IgD-negative memory B cell (primary cell): Measurements from ENCODE around the gene CD55. TPM values are rescaled to one million over a fixed set of nuclear protein-coding genes. Genes with fewer than 3 reads are reported as not detected.

Experiments
- H3K27ac Mint-ChIP-seq, 3 donors: one replicate each; pipeline ENCODE4 v1.8.0; 2020 to 2022; ENCODE audit warnings: mild to moderate bottlenecking in 3 of 3, mixed read lengths in 3 of 3, moderate library complexity in 1 of 3
- H3K27me3 Mint-ChIP-seq: one replicate; pipeline ENCODE4 v1.8.0; 2021; ENCODE audit warnings: mixed read lengths
- H3K36me3 Mint-ChIP-seq: one replicate; pipeline ENCODE4 v1.8.0; 2020; ENCODE audit warnings: mild to moderate bottlenecking, mixed read lengths
- H3K4me1 Mint-ChIP-seq, 3 donors: one replicate each; pipeline ENCODE4 v1.8.0; 2020 to 2022; ENCODE audit warnings: mixed read lengths in 3 of 3, mild to moderate bottlenecking in 1 of 3
- H3K4me3 Mint-ChIP-seq, 4 donors: one replicate each; pipeline ENCODE4 v1.8.0; 2020 to 2022; ENCODE audit warnings: mild to moderate bottlenecking in 4 of 4, mixed read lengths in 4 of 4, moderate library complexity in 3 of 4
- H3K9me3 Mint-ChIP-seq, 3 donors: one replicate each; pipeline ENCODE4 v1.8.0; 2020 to 2021; ENCODE audit warnings: mixed read lengths in 3 of 3, mild to moderate bottlenecking in 1 of 3
- polyA plus RNA-seq: library from polyadenylated mRNA; unstranded; fragments of 300-500 nt; fragmentation: Illumina TruSeq; gene quantifications from one replicate; pipeline ENCODE4 v1.2.3, GENCODE V29; 2021

The CD55 gene
- polyA plus RNA-seq, 1 donor from 2014 or later: 111 TPM

DNA sequence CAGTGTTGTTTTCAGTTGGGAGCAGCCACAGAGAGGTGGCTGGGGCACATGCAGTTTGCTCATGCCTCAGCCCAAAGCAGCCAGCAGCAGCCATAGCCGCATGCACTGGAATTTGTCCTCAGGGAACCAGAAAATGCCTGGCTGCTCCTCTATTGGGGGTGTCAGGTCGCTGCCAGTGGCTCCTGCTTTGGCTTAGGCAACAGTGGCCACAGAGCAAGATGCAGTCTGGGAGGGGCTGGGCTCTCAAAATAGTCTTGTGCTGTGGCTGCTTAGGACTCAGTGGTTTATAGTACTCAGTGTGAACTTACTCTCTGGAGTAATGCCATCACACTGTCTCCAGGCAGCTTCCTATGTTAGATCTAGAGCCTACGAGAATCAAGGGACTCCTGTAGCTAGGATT, 25.0 kb downstream of the CD55 start:
- peaks cover 62 to 68% (median 64%) of the 10 kb centered on the region in 3 donors for H3K4me1 Mint-ChIP-seq
- H3K27ac Mint-ChIP-seq: no peak overlapping the region
- no peaks in the 10 kb centered on the region for H3K27me3 Mint-ChIP-seq
- H3K4me3 Mint-ChIP-seq: no peak overlapping the region
- H3K9me3 Mint-ChIP-seq: peaks cover 0 to 3% (median 0%) of the 10 kb centered on the region in 3 donors
- peaks cover 61% of the 10 kb centered on the region for H3K36me3 Mint-ChIP-seq

DNA sequence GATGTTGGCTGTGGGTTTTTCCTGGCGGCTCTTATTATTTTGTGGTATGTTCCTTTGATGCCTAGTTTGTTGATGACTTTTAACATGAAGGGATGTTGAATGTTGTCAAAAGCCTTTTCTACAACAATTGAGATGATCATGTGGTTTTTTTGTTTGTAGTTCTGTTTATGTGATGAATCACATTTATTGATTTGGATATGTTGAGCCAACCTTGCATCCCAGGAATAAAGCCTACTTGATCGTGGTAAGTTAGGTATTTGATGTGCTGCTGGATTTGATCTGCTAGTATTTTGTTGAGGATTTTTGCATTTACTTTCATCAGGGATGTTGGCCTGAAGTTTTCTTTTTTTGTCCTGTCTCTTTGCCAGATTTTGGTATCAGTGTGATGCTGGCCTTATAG, 28.5 kb downstream of the CD55 start:
- peaks cover 0 to 3% (median 0%) of the 10 kb centered on the region in 3 donors for H3K9me3 Mint-ChIP-seq
- no peak overlapping the region for H3K4me3 Mint-ChIP-seq
- peaks cover 42 to 66% (median 43%) of the 10 kb centered on the region in 3 donors for H3K4me1 Mint-ChIP-seq
- peak overlapping the region in 2 of 3 donors; percentile 28 to 46 for H3K27ac Mint-ChIP-seq
- peaks cover 47% of the 10 kb centered on the region for H3K36me3 Mint-ChIP-seq
- H3K27me3 Mint-ChIP-seq: no peaks in the 10 kb centered on the region

DNA sequence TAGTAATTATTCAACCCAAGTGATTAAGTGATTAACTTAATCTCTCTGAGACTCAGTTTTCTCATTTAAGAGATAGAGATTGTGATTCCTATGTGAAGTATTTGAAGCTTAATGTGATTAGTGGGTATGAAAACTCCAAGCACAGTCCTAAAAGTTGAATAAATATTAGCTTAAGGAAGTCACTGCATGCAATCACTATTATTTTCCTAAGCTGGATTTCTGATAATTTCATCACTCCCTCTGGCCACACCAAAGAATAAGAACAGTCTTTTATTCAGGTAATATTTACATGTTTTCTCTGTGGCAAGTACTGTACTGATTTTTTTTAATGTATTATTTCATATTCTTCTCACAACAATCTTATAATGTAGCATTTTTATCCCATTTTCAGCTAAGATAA, 31.1 kb downstream of the CD55 start:
- H3K27ac Mint-ChIP-seq: peak overlapping the region in 1 of 3 donors; percentile 67
- peaks cover 0 to 3% (median 0%) of the 10 kb centered on the region in 3 donors for H3K9me3 Mint-ChIP-seq
- H3K27me3 Mint-ChIP-seq: no peaks in the 10 kb centered on the region
- no peak overlapping the region for H3K4me3 Mint-ChIP-seq
- H3K4me1 Mint-ChIP-seq: peaks cover 33 to 56% (median 35%) of the 10 kb centered on the region in 3 donors
- H3K36me3 Mint-ChIP-seq: peaks cover 36% of the 10 kb centered on the region

DNA sequence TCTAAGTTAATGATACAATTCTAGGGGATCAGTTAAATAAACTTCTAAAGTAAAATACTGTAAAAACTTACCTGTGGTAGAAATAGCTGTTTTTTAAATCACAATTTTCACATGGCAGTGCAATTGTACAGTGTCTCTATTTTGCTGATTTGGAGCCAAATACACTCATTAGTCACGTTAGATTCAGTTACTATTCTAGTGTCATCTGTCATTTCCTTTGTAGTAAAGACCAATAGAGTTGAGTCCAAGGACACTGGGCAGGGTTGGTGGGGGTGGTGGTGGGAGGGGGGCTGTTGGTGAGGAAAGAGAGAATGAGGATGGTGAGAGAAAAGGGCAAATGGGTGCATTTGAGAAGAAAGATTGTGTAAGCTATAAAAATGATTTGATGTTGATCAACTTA, 33.6 kb downstream of the CD55 start:
- Mint-ChIP-seq H3K9me3 (no peaks in the 10 kb centered on the region), H3K27me3 (no peaks in the 10 kb centered on the region), H3K4me3 (no peak overlapping the region), H3K27ac (no peak overlapping the region), H3K36me3 (peaks cover 25% of the 10 kb centered on the region), H3K4me1 (peaks cover 24 to 42% (median 27%) of the 10 kb centered on the region in 3 donors)

DNA sequence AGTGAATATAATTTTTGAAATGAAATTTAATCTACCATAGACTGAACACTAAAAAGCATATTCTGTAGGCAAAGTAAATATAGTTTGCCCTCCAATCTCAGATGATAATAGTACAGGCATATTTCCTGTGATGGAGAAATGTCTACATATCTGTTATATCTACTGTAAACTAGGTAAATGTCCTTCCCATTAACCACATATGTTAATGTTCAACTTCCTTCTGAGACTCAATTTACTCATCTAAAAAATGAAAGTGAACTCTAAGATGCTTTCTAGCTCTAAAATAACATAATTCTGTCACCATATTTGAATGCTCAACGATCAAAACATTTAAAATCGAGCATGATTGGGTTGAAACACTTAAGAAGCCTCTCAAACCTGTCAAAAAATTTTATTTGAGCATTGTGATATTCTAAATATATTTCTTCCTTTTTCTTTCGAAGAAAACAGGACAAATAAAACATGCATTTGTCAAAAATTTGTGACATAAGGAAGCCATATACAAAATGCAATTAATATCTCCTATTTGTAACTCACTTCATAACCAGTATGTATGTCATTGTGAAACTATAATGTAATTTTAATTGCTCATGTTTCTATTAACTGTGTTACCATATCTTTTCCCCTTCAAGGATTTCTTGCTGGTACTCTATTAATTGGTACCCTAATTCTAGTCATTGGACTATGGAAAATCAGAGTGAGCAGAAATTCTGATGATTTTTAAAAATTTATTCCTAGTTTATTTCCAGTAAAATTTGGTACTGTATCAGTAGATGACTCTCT, 34.2 kb downstream of the CD55 start:
- Mint-ChIP-seq H3K27ac (no peak overlapping the region), H3K27me3 (no peaks in the 10 kb centered on the region), H3K4me1 (peaks cover 18 to 37% (median 20%) of the 10 kb centered on the region in 3 donors), H3K4me3 (no peak overlapping the region), H3K36me3 (peaks cover 18% of the 10 kb centered on the region), H3K9me3 (no peaks in the 10 kb centered on the region)

DNA sequence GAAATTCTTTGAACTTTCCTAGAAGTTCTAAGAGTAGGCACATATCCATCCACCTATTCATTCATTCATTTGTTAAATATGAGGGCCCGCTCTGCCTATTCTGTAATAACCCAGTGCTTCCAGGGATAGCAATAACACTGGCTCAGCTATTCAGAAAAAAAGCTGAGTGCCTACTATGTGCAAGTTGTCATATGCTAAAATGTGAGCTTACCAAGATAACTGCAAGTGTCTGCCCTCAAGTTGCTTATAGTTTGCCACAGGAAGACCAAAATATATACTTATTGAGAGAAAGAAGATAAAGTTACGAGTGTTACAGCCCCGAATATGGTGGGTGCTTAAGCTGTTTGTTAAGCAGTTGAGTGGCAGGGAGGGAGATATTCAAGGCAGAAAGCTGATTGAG, 39.6 kb downstream of the CD55 start:
- peaks cover 0 to 4% (median 2%) of the 10 kb centered on the region in 3 donors for H3K4me1 Mint-ChIP-seq
- no peak overlapping the region for H3K4me3 Mint-ChIP-seq
- no peaks in the 10 kb centered on the region for H3K27me3 Mint-ChIP-seq
- H3K9me3 Mint-ChIP-seq: no peaks in the 10 kb centered on the region
- no peak overlapping the region for H3K27ac Mint-ChIP-seq
- peaks cover 9% of the 10 kb centered on the region for H3K36me3 Mint-ChIP-seq

DNA sequence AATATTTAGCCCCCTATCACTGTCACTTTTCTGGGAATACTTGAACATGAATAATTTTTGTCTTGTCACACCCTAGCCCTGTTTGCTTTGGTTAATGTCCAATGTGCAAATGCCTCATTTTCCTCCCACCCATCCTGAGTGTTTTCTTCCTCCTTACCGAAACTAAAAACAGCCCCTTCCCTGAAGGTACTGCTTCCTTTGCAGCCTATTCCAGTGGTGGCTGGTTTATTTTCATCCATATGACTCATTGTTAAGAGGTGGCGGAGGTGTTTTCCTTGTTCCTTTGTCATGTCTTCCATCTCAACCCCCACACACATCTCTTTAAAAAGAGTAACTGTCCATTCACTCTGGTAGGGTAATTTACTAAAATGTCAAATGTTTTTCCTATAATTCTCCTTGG, 40.4 kb downstream of the CD55 start:
- Mint-ChIP-seq H3K27me3 (no peaks in the 10 kb centered on the region), H3K4me3 (no peak overlapping the region), H3K27ac (no peak overlapping the region)

DNA sequence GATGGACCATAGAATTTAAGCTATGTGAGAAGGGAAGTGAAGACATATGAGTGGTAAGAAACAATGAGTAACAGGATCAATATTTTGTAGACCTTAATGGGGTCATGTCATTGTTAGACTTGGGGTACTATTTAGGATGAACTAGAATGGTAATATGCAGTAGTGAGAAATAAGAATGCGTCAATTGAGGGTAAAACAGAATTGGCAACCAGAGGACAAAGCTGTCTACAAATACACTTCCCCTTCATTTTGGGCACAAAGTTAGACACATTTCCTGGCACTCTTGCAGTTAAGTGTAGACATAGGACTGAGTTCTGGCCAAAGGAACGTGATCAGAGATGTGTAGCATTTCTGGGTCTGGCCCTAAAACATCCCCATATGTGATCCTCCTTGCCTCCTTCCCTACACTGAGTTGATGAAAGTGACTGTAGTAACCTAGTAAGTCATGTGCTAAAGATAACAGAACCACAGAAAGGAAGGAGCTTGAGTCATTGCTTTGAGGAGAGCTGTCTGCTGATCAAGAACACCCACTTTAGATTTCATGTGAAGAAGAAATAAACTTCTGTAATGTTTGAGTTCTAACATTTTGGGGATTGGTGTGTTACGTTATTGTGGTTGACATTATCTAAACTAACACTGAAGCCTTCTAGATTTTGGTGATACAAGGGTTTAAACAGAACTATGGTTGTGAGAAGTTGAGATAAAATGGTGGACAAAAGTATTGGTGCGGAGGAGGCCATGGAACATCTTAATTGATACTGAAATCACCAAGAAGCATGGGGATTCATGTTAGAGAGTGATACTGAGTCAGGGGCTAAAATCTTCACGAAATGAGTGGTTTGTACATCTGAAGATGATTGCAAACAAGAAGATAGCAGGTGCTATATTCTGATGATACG, 41.7 kb downstream of the CD55 start:
- H3K27me3 Mint-ChIP-seq: no peaks in the 10 kb centered on the region
- no peak overlapping the region for H3K27ac Mint-ChIP-seq
- peaks cover 0 to under 1% (median 0%) of the 10 kb centered on the region in 3 donors for H3K4me1 Mint-ChIP-seq
- peaks cover 0 to 1% (median 0%) of the 10 kb centered on the region in 3 donors for H3K9me3 Mint-ChIP-seq
- peaks cover 9% of the 10 kb centered on the region for H3K36me3 Mint-ChIP-seq
- no peak overlapping the region for H3K4me3 Mint-ChIP-seq

More for the DNA sequence above, 40.4 kb downstream of the CD55 start:
- H3K9me3 Mint-ChIP-seq: no peaks in the 10 kb centered on the region
- peaks cover 9% of the 10 kb centered on the region for H3K36me3 Mint-ChIP-seq
- H3K4me1 Mint-ChIP-seq: peaks cover 0 to 2% (median 0%) of the 10 kb centered on the region in 3 donors

DNA sequence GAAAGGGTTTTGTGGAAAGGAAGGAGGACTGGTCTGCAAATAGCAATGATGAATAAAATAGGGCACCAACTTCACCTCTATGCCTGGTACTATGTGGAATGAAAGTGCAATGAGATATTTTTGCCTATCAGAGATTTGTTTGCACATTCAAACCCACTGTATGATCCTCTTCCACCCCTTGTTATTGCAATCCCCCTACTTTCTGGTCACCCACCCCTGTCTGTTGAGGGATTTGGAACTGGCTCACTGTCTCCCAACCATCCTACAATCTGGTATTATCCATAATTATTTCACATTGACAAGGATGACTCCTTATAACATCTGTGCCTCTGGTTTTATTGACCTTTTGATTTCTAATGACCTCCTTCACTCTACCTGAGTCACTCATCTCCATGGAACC, 42.4 kb downstream of the CD55 start:
- H3K27ac Mint-ChIP-seq: no peak overlapping the region
- H3K4me3 Mint-ChIP-seq: no peak overlapping the region
- H3K4me1 Mint-ChIP-seq: peaks cover 0 to 2% (median 0%) of the 10 kb centered on the region in 3 donors
- peaks cover 0 to 1% (median 0%) of the 10 kb centered on the region in 3 donors for H3K9me3 Mint-ChIP-seq
- H3K27me3 Mint-ChIP-seq: no peaks in the 10 kb centered on the region
- peaks cover 8% of the 10 kb centered on the region for H3K36me3 Mint-ChIP-seq

DNA sequence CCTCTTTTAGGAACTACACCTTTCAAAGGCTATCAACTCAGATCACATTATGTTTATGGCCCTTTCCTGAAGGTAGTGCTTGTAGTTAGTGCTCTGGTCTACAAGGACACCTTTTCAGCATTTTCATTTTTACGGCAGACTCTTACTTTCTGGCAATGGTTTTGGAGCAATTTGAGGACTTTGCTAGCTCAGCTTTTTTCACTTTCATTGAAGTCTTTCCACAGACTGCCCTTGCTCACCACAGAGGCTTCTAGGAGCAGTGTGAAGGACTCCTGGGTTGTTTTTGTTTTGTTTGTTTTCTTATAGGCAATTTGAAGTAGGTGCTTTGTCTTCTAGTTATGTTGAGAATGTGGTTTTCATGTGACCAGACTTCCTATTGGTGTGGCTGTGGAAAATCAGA, 43.1 kb downstream of the CD55 start:
- peaks cover 5% of the 10 kb centered on the region for H3K36me3 Mint-ChIP-seq

DNA sequence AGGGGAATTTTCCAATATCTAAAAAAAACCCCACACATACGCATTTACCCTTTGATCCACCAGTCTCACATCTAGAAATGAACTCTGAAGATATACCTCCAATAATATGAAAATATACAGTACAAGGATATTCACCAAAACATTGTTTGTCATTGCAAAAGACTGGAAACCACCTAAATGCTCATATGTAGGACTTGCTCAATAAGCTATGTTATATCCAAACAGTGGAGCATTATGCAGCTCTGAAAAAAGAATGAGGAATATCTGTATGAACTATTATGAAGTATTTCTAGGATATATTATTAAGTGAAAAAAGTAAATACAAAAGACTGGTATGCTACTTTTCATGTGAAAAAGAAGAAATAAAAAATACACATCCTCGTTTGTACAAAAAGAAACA, 43.6 kb downstream of the CD55 start:
- H3K4me1 Mint-ChIP-seq: peaks cover 0 to 2% (median 0%) of the 10 kb centered on the region in 3 donors
- no peaks in the 10 kb centered on the region for H3K27me3 Mint-ChIP-seq
- H3K9me3 Mint-ChIP-seq: peaks cover 0 to 1% (median 0%) of the 10 kb centered on the region in 3 donors
- H3K4me3 Mint-ChIP-seq: no peak overlapping the region
- H3K27ac Mint-ChIP-seq: no peak overlapping the region
- H3K36me3 Mint-ChIP-seq: peaks cover 4% of the 10 kb centered on the region

More for the DNA sequence above, 43.1 kb downstream of the CD55 start:
- H3K9me3 Mint-ChIP-seq: peaks cover 0 to 1% (median 0%) of the 10 kb centered on the region in 3 donors
- H3K27ac Mint-ChIP-seq: no peak overlapping the region
- no peaks in the 10 kb centered on the region for H3K27me3 Mint-ChIP-seq
- peaks cover 0 to 2% (median 0%) of the 10 kb centered on the region in 3 donors for H3K4me1 Mint-ChIP-seq
- no peak overlapping the region for H3K4me3 Mint-ChIP-seq

DNA sequence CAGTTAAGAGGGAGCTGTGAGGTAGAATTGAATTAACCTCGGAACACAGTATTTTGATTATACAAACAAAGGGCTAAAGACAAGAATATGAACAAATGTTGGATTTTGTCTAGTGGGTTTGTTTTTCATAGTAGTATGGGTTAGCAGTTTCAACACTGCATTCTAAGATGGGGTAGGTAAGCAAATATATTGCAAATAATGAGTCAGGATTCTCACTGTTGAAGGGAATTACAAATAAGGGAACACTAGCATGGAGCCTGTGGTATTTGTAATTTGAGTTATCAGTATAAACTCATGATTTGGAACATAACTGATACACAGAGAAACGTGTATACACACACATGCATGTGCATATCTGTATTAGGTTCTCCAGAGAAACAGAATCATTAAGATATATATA, 44.5 kb downstream of the CD55 start:
- Mint-ChIP-seq H3K9me3 (peaks cover 0 to 1% (median 0%) of the 10 kb centered on the region in 3 donors), H3K27me3 (no peaks in the 10 kb centered on the region), H3K27ac (no peak overlapping the region), H3K36me3 (peaks cover 5% of the 10 kb centered on the region), H3K4me3 (no peak overlapping the region), H3K4me1 (peaks cover 0 to 2% (median 0%) of the 10 kb centered on the region in 3 donors)

DNA sequence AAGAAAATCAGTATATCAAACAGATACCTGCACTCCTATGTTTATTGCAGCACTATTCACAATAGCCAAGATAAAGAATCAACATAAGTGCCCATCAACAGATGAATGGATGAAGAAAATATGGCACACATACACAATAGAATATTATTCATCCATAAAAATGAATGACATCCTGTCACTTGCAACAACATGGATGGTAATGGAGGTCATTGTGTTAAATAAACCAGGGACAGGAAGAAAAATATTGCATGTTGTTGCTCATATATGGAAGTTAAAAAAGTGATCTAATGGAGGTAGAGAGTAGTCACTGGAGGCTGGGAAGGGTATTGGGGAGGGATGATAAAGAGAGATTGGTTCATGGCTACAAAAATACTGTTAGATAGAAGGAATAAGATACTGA, 67.2 kb downstream of the CD55 start:
- Mint-ChIP-seq H3K27ac (peak overlapping the region in 1 of 3 donors; percentile 43), H3K36me3 (peaks cover 12% of the 10 kb centered on the region), H3K4me1 (no peaks in the 10 kb centered on the region), H3K4me3 (no peak overlapping the region), H3K27me3 (no peaks in the 10 kb centered on the region), H3K9me3 (peaks cover 4 to 8% (median 6%) of the 10 kb centered on the region in 3 donors)

DNA sequence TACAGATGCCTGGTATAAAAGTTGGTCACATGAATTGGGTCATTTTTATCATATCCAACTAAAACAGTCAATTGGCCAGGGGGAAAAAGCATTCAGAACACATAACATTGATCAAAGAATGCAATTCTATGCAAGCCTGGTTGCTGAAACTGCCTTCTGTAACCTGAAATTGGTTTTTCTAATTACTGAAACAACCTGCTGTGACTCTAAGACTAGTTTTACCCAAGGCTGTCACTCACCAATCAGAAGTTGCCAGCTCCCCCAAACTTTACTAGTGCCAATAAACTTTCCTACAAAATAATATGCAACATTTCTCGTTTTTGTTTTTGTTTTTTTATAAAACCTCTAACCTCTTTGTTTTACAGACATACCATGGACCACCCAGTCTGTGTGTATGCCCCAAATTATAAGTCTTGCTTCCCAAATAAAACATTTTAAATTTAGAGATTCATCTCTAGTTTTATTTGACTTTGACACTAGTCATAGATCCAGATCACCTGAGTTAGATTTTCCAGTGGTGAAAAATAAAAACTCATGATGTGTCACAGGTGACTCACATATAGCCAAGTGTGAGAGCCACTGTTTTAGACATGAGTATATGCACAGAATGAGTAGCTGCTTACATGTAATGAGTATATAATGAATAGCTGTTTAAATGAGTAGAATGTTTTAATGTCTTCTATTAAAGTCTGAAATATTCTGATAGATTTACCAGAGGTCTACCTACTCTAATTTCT, 68.4 kb downstream of the CD55 start:
- Mint-ChIP-seq H3K27me3 (no peaks in the 10 kb centered on the region), H3K27ac (no peak overlapping the region), H3K36me3 (peaks cover 10% of the 10 kb centered on the region), H3K9me3 (peaks cover 0 to 8% (median 3%) of the 10 kb centered on the region in 3 donors), H3K4me3 (no peak overlapping the region), H3K4me1 (no peaks in the 10 kb centered on the region)
